ENCODE results near the gene ZNF474. TPM values are rescaled to one million over a fixed set of nuclear protein-coding genes. Genes with fewer than 3 reads are reported as not detected.
"Not testable (repeated sequence)": the region's sequence is repeated elsewhere in the genome, so short reads cannot be mapped to it uniquely, and the experiment has no call there.

ZNF474 gene
- total RNA-seq, 1 donor from 2014 or later = 0.43 TPM

DNA sequence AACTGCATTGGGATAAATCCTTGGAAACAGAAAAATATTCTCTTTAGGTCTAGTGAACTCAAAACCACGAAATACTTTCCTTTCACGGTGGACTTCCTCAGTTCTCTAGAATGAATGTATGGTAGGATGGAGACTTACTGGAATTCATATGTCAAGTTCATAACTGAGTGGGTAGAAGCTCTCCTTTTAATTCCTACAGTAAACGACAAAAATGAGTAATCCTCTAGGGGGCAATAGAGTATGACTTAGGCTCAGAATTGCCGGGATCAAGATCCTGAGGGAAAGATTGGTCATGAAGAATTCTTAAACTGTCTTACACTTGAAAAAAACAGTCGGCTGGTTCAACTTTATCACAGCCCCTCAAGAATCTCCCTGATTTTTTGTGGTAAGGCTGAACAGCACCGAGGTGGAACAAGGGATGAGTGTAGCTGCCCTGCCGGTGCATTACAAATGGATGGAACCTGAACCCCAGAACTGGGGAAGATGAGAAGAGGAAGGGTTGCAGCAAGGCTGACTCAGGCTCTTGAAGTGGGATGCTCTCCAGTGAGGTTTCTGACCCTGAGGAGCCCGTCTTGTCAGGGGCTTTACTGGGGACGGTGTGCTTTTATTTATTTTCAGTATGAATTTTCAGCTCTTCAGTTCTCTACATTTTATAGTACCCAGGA lies 37.3 kb upstream of the ZNF474 start:
- Mint-ChIP-seq H3K9me3 (ENCODE audit: low read depth) (no peaks in the 10 kb centered on the region), H3K36me3 (ENCODE audit: insufficient read depth) (no peaks in the 10 kb centered on the region), H3K4me1 (ENCODE audit: low read depth) (no peaks in the 10 kb centered on the region), H3K27ac (no peak overlapping the region), H3K4me3 (ENCODE audit: low read depth) (no peak overlapping the region), H3K27me3 (peaks cover 7% of the 10 kb centered on the region)
- no peak for DNase-seq (ENCODE audit: low spot score, unreplicated experiment)
- TF ChIP-seq CTCF (IDR thresholded peaks at IDR 0.05; ENCODE audit: unreplicated experiment) = peak; percentile 57

DNA sequence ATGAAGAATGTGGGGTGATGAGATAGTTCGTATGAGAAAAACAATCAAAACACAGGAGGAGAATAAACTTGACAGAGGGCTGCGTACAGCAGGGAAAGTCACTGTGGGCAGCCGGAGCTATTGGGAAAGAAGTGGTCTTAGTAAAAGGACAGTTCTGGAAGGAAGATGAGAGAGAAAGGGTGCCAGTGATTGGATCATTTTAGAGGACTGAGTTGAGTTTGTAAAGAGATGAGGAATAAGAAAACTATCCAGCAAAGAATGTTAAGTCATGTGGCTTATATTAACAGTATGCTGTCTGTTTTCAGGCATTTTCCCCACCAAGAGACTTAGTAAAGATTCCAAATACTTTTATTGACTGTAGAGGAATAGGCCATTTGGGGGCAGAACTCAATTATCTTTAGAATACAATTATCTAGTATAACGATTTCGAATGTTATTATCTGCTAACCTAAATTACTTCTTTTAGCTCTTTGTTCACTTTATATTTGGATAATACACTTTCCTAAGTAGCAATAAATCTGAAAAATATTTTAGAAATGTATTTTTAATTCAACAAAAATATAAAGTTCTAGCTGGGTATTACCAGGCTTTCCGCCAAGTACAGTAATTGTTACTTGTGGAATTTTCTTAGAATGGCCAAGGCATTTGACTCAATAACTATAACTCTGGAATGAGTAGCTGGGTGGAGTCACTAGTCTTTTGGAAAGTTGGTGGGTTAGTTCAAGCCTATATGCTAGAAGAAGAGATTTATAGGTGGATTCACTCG lies 35.7 kb upstream of the ZNF474 start:
- TF ChIP-seq CTCF (IDR thresholded peaks at IDR 0.05; ENCODE audit: unreplicated experiment) = no peak
- H3K4me1 Mint-ChIP-seq (ENCODE audit: low read depth) = no peaks in the 10 kb centered on the region
- peaks cover 2% of the 10 kb centered on the region for H3K27me3 Mint-ChIP-seq
- no peaks in the 10 kb centered on the region for H3K36me3 Mint-ChIP-seq (ENCODE audit: insufficient read depth)
- DNase-seq (ENCODE audit: low spot score, unreplicated experiment) = no peak
- H3K27ac Mint-ChIP-seq = no peak overlapping the region
- H3K9me3 Mint-ChIP-seq (ENCODE audit: low read depth) = no peaks in the 10 kb centered on the region
- no peak overlapping the region for H3K4me3 Mint-ChIP-seq (ENCODE audit: low read depth)

- DNase-seq (ENCODE audit: low spot score, unreplicated experiment); H3K27me3 Mint-ChIP-seq; H3K27ac Mint-ChIP-seq; H3K9me3 Mint-ChIP-seq (ENCODE audit: low read depth); H3K4me3 Mint-ChIP-seq (ENCODE audit: low read depth); H3K36me3 Mint-ChIP-seq (ENCODE audit: insufficient read depth); H3K4me1 Mint-ChIP-seq (ENCODE audit: low read depth): not testable (repeated sequence)
These were observed 35.1 kb upstream of the ZNF474 start for GRCh38 chr5:122094251-122094650.

- peaks cover 2% of the 10 kb centered on the region for H3K27me3 Mint-ChIP-seq
- no peak for TF ChIP-seq CTCF (IDR thresholded peaks at IDR 0.05; ENCODE audit: unreplicated experiment)
These were observed 34.2 kb upstream of the ZNF474 start for GRCh38 chr5:122095158-122095557.

DNA sequence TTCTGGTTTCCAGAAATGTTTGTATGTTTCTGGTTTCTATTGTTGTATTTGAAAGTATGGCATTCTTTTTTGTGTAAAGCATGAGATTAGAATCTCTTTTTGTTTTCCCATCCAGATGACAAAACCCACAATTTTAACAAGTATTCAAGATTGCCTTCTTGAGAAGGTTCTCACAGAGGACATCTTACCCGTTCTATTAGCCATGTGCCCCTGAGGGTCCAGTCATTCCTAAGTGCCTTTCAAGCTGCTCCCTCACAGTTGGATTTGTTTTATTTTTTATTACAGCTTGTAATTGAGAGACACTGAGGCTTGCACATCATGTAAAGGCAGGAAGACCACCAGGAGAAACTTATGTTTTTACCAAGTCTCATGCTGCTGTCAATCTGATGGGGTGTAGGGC lies 32.0 kb upstream of the ZNF474 start:
- Mint-ChIP-seq H3K27ac (no peak overlapping the region), H3K4me1 (ENCODE audit: low read depth) (no peaks in the 10 kb centered on the region), H3K4me3 (ENCODE audit: low read depth) (no peak overlapping the region), H3K27me3 (no peaks in the 10 kb centered on the region), H3K36me3 (ENCODE audit: insufficient read depth) (no peaks in the 10 kb centered on the region), H3K9me3 (ENCODE audit: low read depth) (no peaks in the 10 kb centered on the region)
- no peak for TF ChIP-seq CTCF (IDR thresholded peaks at IDR 0.05; ENCODE audit: unreplicated experiment)
- DNase-seq (ENCODE audit: low spot score, unreplicated experiment) = no peak

More at GRCh38 chr5:122095158-122095557, 34.2 kb upstream of the ZNF474 start:
- no peak for DNase-seq (ENCODE audit: low spot score, unreplicated experiment)
- Mint-ChIP-seq H3K4me1 (ENCODE audit: low read depth) (no peaks in the 10 kb centered on the region), H3K4me3 (ENCODE audit: low read depth) (no peak overlapping the region), H3K36me3 (ENCODE audit: insufficient read depth) (no peaks in the 10 kb centered on the region), H3K27ac (no peak overlapping the region), H3K9me3 (ENCODE audit: low read depth) (no peaks in the 10 kb centered on the region)
